HEK293 (cell line): ENCODE results near the gene ZC3H8.

Experiments used
- CTCF ChIA-PET: fragments of 350-600 bp; formaldehyde crosslinking; extraction: SDS; loops from one replicate; lab custom pipeline; 2021; ENCODE audit warnings: antibody characterized with exemption; lab: Yijun Ruan, JAX
- POLR2A ChIA-PET: fragments of 300-600 bp; formaldehyde crosslinking; extraction: SDS; loops from one replicate; lab custom pipeline; 2020; ENCODE audit warnings: antibody characterized with exemption, inconsistent platforms; lab: Yijun Ruan, JAX
- H3K27ac ChIP-seq: fragments of 200-500 bp; sonication (Bioruptor generic); 2 replicates; pipeline ENCODE4 v1.5.1; 2014; ENCODE audit warnings: low read depth, low read length, control low read depth, inconsistent platforms; ENCODE audit errors: extremely low read depth
- H3K36me3 ChIP-seq, 2 experiments: fragments of 200-500 bp in 1 of 2; sonication (Bioruptor generic) in 1 of 2; 1 replicate in 1 of 2; 2 replicates in 1 of 2; pipeline ENCODE4 v1.5.1; 2014 to 2017; ENCODE audit warnings: inconsistent platforms in 2 of 2, low read length in 2 of 2; ENCODE audit not compliant: control insufficient read depth in 2 of 2, insufficient read depth in 1 of 2
- H3K4me1 ChIP-seq: fragments of 200-500 bp; sonication (Bioruptor generic); 2 replicates; pipeline ENCODE4 v1.5.1; 2014; ENCODE audit warnings: mild to moderate bottlenecking, low read length, inconsistent platforms; ENCODE audit not compliant: control insufficient read depth, insufficient read depth
- H3K4me3 ChIP-seq: 2 replicates; pipeline ENCODE4 v1.5.1; 2011; ENCODE audit warnings: low read depth, mild to moderate bottlenecking, control low read depth, low read length, moderate library complexity
- H3K9me3 ChIP-seq: fragments of 200-500 bp; sonication (Bioruptor generic); 2 replicates; pipeline ENCODE4 v1.5.1; 2014; ENCODE audit warnings: low read depth, low read length, inconsistent platforms; ENCODE audit not compliant: control insufficient read depth, insufficient read depth
- SP7 ChIP-seq: fragments of 450-650 bp; formaldehyde crosslinking; IDR thresholded peaks from 2 replicates; pipeline ENCODE4 v1.5.1; 2016; ENCODE audit warnings: missing biosample characterization, missing genetic modification characterization
- TRIM28 ChIP-seq: IDR thresholded peaks from 2 replicates; pipeline ENCODE4 v1.6.1; 2011; ENCODE audit warnings: low read length, control low read depth, borderline replicate concordance
- WT1 ChIP-seq: fragments of 450-650 bp; formaldehyde crosslinking; IDR thresholded peaks from 2 replicates; pipeline ENCODE4 v1.5.1; 2016; ENCODE audit warnings: missing biosample characterization, missing genetic modification characterization
- ZNF133 ChIP-seq: fragments of 450-650 bp; formaldehyde crosslinking; IDR thresholded peaks from 2 replicates; pipeline ENCODE4 v1.5.1; 2016; ENCODE audit warnings: missing biosample characterization, missing genetic modification characterization
- ZNF146 ChIP-seq: fragments of 450-650 bp; formaldehyde crosslinking; IDR thresholded peaks from 2 replicates; pipeline ENCODE4 v1.5.1; 2016; ENCODE audit warnings: missing biosample characterization, missing genetic modification characterization
- ZNF175 ChIP-seq: fragments of 450-650 bp; formaldehyde crosslinking; IDR thresholded peaks from 2 replicates; pipeline ENCODE4 v1.5.1; 2016; ENCODE audit warnings: missing biosample characterization, missing genetic modification characterization
- ZNF211 ChIP-seq: fragments of 450-650 bp; formaldehyde crosslinking; IDR thresholded peaks from 2 replicates; pipeline ENCODE4 v1.5.1; 2016; ENCODE audit warnings: low read depth, missing biosample characterization, missing genetic modification characterization
- ZNF23 ChIP-seq: fragments of 450-650 bp; formaldehyde crosslinking; IDR thresholded peaks from 2 replicates; pipeline ENCODE4 v1.5.1; 2016; ENCODE audit warnings: missing biosample characterization, missing genetic modification characterization, borderline replicate concordance
- ZNF335 ChIP-seq: fragments of 450-650 bp; formaldehyde crosslinking; conservative IDR thresholded peaks from 2 replicates; pipeline ENCODE4 v1.5.1; 2016; ENCODE audit warnings: missing biosample characterization, missing genetic modification characterization
- ZNF341 ChIP-seq: fragments of 450-650 bp; formaldehyde crosslinking; IDR thresholded peaks from 2 replicates; pipeline ENCODE4; 2016; ENCODE audit warnings: low read depth, missing biosample characterization, missing genetic modification characterization
- ZNF350 ChIP-seq: fragments of 450-650 bp; formaldehyde crosslinking; IDR thresholded peaks from 2 replicates; pipeline ENCODE4 v1.5.0; 2017; ENCODE audit warnings: missing biosample characterization, mild to moderate bottlenecking, missing genetic modification characterization
- ZNF366 ChIP-seq: fragments of 450-650 bp; formaldehyde crosslinking; conservative IDR thresholded peaks from 2 replicates; pipeline ENCODE4 v1.5.1; 2016; ENCODE audit warnings: missing biosample characterization, missing genetic modification characterization
- ZNF416 ChIP-seq: fragments of 450-650 bp; formaldehyde crosslinking; IDR thresholded peaks from 2 replicates; pipeline ENCODE4 v1.5.1; 2016; ENCODE audit warnings: missing biosample characterization, missing genetic modification characterization
- ZNF473 ChIP-seq: fragments of 450-650 bp; formaldehyde crosslinking; IDR thresholded peaks from 2 replicates; pipeline ENCODE4 v1.5.1; 2017; ENCODE audit warnings: missing biosample characterization, missing genetic modification characterization
- ZNF48 ChIP-seq: fragments of 450-650 bp; formaldehyde crosslinking; IDR thresholded peaks from 2 replicates; pipeline ENCODE4 v1.5.1; 2016; ENCODE audit warnings: missing biosample characterization, missing genetic modification characterization
- ZNF624 ChIP-seq: fragments of 450-650 bp; formaldehyde crosslinking; IDR thresholded peaks from 2 replicates; pipeline ENCODE4 v1.5.1; 2017; ENCODE audit warnings: missing biosample characterization, missing genetic modification characterization
- ZNF629 ChIP-seq: fragments of 450-650 bp; formaldehyde crosslinking; IDR thresholded peaks from 2 replicates; pipeline ENCODE4 v1.5.1; 2017; ENCODE audit warnings: missing biosample characterization, missing genetic modification characterization
- TF ChIP-seq, protein P1 (sequence below): fragments of 450-650 bp; formaldehyde crosslinking; IDR thresholded peaks from 2 replicates; pipeline ENCODE4 v1.5.1; 2016; ENCODE audit warnings: missing biosample characterization, missing genetic modification characterization
- TF ChIP-seq, protein P2 (sequence below): fragments of 450-650 bp; formaldehyde crosslinking; IDR thresholded peaks from 2 replicates; pipeline ENCODE4 v1.5.1; 2016; ENCODE audit warnings: missing biosample characterization, missing genetic modification characterization, low read depth
- TF ChIP-seq, protein P3 (sequence below): fragments of 450-650 bp; formaldehyde crosslinking; IDR thresholded peaks from 2 replicates; pipeline ENCODE4 v1.5.1; 2016; ENCODE audit warnings: missing biosample characterization, missing genetic modification characterization
- TF ChIP-seq, protein P4 (sequence below): fragments of 450-650 bp; IDR thresholded peaks from 2 replicates; pipeline ENCODE4 v1.5.1; 2018; ENCODE audit warnings: missing biosample characterization, missing genetic modification characterization

The ZC3H8 gene

DNA sequence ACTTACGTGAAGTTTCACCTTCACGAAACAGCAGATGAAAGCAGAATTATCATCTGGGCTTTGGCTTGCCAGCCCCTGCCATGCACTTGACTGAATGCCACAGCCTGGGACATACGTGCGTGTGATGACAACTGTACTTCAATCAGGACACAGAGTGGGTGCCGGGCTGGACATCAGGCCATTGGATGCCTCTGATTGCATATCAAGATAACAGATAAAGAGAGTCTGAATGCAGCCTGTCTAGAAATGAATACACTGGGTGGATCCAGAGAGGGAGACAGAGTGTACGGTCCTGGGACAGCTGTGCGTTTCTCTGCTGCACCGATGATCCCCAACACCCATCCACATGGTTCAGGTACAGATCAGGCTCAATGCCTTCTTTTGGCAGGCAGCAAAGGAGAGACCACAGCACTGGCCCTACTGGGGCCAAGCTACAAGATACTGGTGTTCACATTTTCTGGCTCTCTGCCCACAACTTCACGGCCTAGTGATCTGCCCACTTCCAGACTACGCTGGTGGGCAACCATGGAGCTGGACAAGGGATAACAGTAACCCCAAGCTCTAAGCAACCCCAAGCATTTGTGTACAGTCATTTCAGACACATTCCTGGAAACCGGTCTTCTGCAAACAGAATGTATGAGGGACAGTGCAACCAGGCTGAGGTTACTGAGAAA lies 81.1 kb downstream of the ZC3H8 start:
- Histone ChIP-seq H3K9me3 (no peaks in the 10 kb centered on the region), H3K4me3 (no peak overlapping the region), H3K27ac (no peak overlapping the region)
- POLR2A ChIA-PET, result no interaction called here
- TF ChIP-seq ZNF48 (tag by site-specific recombination) (no peak), ZNF350 (tag by site-specific recombination) (no peak), ZNF624 (tag by site-specific recombination) (no peak), ZNF175 (no peak), WT1 (tag by site-specific recombination) (no peak), ZNF473 (tag by site-specific recombination) (no peak), ZNF23 (tag by site-specific recombination) (no peak), ZNF133 (tag by site-specific recombination) (no peak), ZNF366 (tag by site-specific recombination) (no peak), ZNF416 (tag by site-specific recombination) (no peak), ZNF211 (tag by site-specific recombination) (no peak), SP7 (no peak)
- TF ChIP-seq, protein P1, sequence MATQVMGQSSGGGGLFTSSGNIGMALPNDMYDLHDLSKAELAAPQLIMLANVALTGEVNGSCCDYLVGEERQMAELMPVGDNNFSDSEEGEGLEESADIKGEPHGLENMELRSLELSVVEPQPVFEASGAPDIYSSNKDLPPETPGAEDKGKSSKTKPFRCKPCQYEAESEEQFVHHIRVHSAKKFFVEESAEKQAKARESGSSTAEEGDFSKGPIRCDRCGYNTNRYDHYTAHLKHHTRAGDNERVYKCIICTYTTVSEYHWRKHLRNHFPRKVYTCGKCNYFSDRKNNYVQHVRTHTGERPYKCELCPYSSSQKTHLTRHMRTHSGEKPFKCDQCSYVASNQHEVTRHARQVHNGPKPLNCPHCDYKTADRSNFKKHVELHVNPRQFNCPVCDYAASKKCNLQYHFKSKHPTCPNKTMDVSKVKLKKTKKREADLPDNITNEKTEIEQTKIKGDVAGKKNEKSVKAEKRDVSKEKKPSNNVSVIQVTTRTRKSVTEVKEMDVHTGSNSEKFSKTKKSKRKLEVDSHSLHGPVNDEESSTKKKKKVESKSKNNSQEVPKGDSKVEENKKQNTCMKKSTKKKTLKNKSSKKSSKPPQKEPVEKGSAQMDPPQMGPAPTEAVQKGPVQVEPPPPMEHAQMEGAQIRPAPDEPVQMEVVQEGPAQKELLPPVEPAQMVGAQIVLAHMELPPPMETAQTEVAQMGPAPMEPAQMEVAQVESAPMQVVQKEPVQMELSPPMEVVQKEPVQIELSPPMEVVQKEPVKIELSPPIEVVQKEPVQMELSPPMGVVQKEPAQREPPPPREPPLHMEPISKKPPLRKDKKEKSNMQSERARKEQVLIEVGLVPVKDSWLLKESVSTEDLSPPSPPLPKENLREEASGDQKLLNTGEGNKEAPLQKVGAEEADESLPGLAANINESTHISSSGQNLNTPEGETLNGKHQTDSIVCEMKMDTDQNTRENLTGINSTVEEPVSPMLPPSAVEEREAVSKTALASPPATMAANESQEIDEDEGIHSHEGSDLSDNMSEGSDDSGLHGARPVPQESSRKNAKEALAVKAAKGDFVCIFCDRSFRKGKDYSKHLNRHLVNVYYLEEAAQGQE (tag by site-specific recombination), result no peak
- TF ChIP-seq, protein P2, sequence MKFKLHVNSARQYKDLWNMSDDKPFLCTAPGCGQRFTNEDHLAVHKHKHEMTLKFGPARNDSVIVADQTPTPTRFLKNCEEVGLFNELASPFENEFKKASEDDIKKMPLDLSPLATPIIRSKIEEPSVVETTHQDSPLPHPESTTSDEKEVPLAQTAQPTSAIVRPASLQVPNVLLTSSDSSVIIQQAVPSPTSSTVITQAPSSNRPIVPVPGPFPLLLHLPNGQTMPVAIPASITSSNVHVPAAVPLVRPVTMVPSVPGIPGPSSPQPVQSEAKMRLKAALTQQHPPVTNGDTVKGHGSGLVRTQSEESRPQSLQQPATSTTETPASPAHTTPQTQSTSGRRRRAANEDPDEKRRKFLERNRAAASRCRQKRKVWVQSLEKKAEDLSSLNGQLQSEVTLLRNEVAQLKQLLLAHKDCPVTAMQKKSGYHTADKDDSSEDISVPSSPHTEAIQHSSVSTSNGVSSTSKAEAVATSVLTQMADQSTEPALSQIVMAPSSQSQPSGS, result no peak
- TF ChIP-seq, protein P3, sequence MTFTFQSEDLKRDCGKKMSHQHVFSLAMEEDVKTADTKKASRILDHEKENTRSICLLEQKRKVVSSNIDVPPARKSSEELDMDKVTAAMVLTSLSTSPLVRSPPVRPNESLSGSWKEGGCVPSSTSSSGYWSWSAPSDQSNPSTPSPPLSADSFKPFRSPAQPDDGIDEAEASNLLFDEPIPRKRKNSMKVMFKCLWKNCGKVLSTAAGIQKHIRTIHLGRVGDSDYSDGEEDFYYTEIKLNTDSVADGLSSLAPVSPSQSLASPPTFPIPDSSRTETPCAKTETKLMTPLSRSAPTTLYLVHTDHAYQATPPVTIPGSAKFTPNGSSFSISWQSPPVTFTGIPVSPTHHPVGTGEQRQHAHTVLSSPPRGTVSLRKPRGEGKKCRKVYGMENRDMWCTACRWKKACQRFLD, result no peak
- TF ChIP-seq, all 188 proteins: peak for 0
- H3K4me1 ChIP-seq, result no peaks in the 10 kb centered on the region
- no peaks in the 10 kb centered on the region for H3K36me3 ChIP-seq
- CTCF ChIA-PET, result interaction anchor here (0.6 to 0.9 kb wide), 3 partner anchors 30 to 292 kb away, joined by 3 to 4 read pairs (median 3); no protein-coding TSS in a partner anchor

DNA sequence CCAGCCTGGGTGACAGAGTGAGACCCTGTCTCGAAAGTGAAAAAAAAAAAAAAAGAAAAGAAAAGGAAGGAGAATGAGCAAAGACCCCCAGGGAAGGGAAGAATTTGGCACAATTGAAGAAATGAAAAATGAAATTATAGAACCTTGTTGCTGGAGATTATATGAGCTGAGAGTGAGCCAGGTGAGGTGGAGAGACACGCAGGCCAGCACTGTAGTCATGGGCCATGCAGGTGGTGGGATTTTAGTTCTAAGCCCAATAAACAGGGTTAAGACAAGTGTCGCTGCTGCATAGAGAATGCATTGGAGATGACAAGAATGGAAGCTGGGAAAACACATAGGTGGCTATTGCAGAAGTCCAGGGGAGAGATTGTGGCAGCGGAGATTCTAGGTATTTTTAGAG lies 84.3 kb downstream of the ZC3H8 start:
- no peak for TF ChIP-seq ZNF146 (tag by site-specific recombination)
- no peak for TF ChIP-seq ZNF629 (tag by site-specific recombination)
- TF ChIP-seq ZNF335, result no peak
- no peak for TF ChIP-seq ZNF341 (tag by site-specific recombination)
- TF ChIP-seq, protein P4, sequence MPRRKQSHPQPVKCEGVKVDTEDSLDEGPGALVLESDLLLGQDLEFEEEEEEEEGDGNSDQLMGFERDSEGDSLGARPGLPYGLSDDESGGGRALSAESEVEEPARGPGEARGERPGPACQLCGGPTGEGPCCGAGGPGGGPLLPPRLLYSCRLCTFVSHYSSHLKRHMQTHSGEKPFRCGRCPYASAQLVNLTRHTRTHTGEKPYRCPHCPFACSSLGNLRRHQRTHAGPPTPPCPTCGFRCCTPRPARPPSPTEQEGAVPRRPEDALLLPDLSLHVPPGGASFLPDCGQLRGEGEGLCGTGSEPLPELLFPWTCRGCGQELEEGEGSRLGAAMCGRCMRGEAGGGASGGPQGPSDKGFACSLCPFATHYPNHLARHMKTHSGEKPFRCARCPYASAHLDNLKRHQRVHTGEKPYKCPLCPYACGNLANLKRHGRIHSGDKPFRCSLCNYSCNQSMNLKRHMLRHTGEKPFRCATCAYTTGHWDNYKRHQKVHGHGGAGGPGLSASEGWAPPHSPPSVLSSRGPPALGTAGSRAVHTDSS (tag by site-specific recombination), result no peak
- TF ChIP-seq TRIM28, result no peak
- ChIA-PET POLR2A (no interaction called here), CTCF (no interaction called here)
- H3K36me3 ChIP-seq, result no peaks in the 10 kb centered on the region
- no peaks in the 10 kb centered on the region for H3K9me3 ChIP-seq
- no peaks in the 10 kb centered on the region for H3K4me1 ChIP-seq
- H3K4me3 ChIP-seq, result no peak overlapping the region
- H3K27ac ChIP-seq, result no peak overlapping the region
